Panc1 (cell line): Measurements from ENCODE around the gene SLC41A3.

Experiments
- CTCF ChIP-seq: fragments of 450-650 bp; IDR thresholded peaks from 2 replicates; pipeline ENCODE4 v1.5.1; 2017; ENCODE audit warnings: mild to moderate bottlenecking
- TCF7L2 ChIP-seq: IDR thresholded peaks from 2 replicates; pipeline ENCODE4 v1.6.1; 2011; ENCODE audit warnings: mild to moderate bottlenecking, low read depth, low read length, inconsistent platforms

GRCh38 chr3:125960066-125960424 is 123.9 kb downstream of the SLC41A3 start:
- TF ChIP-seq TCF7L2 (no peak), CTCF (no peak)
